Measurements from ENCODE around the gene OGG1. TPM values are rescaled to one million over a fixed set of nuclear protein-coding genes. Genes with fewer than 3 reads are reported as not detected.

OGG1 gene
- total and polyA plus RNA-seq, 9 of the 15 experiments (the other 6 are each of a cell fraction or from before 2014, with no cell fraction given), result 6.6 to 33.0 (median 24.4) TPM

DNA sequence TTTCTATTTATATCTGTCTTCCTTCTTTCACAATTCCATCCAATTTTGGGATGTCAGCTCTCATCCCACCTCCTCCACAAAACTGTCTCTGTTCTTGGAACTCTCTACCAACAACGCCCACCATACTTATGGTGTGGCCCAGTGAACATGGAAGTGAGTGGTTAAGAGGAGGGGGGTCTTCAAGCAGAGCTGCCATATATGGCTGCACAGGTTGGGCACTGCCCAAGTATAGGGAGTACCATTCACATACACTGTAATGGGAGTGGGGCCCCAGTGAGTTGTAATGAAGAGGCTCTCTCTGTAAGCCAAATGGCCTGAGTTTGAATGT is 27.9 kb downstream of the OGG1 start (continued):
- no peak for TF ChIP-seq CEBPB (tag; IDR thresholded peaks at IDR 0.05)
- TF ChIP-seq, protein P1, sequence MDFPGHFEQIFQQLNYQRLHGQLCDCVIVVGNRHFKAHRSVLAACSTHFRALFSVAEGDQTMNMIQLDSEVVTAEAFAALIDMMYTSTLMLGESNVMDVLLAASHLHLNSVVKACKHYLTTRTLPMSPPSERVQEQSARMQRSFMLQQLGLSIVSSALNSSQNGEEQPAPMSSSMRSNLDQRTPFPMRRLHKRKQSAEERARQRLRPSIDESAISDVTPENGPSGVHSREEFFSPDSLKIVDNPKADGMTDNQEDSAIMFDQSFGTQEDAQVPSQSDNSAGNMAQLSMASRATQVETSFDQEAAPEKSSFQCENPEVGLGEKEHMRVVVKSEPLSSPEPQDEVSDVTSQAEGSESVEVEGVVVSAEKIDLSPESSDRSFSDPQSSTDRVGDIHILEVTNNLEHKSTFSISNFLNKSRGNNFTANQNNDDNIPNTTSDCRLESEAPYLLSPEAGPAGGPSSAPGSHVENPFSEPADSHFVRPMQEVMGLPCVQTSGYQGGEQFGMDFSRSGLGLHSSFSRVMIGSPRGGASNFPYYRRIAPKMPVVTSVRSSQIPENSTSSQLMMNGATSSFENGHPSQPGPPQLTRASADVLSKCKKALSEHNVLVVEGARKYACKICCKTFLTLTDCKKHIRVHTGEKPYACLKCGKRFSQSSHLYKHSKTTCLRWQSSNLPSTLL (IDR thresholded peaks at IDR 0.05), result no peak
- TF ChIP-seq PCBP2 (IDR thresholded peaks at IDR 0.05; ENCODE audit: low read depth, low read length, poor library complexity, severe bottlenecking), result no peak
- TF ChIP-seq ZFP36 (IDR thresholded peaks at IDR 0.05; ENCODE audit: low read depth, low read length, partially characterized antibody), result no peak
- peak; percentile 34; the same call in 1 of the 2 replicates for TF ChIP-seq NFRKB (IDR thresholded peaks at IDR 0.05; ENCODE audit: low read depth)
- TF ChIP-seq CBX3 (IDR thresholded peaks at IDR 0.05; ENCODE audit: borderline replicate concordance in 1 of 2, low read length in 2 of 2), result no peak

DNA sequence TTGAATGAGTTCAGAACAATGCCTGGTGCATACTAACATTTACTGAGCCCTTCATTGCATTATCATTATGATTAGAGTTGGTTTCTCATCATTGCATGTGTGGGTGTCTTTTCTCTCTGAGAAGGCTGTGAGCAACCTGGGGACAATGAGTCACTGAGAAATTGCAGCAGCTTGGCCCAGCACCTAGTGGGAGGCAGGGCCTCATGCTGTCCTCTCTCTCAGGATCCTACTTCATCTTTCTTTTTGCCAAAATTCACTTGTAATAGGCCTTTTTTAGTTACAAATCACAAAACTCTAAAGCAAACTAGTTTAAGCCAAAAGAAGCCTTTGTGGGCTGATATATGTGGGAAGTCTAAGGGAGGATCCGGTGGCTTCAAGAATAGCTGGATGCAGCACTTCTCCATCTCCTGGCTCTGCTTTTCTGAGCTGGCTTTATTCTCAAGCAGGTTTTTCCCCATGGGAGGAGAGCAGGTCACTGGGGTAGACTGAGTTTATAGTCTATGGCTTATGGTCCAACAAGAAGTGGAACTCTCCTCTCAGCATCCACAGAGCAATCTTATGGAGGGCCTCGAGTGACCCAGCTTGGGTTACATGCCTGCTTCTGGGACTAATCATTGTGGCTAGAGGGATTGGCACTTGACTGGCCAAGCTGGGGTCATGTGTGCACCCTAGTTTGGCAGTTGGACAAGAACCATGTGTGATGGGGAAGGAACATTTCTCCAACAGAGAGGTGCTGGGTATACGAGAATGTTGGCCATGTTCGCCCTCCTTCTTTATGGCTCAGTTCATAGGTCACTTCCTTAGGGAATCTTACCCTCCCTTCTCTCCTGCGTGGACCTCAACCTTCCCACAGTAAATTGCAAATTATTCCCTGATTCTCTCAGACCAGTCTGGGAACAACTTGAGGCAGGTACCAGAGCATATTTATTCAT is 28.7 kb downstream of the OGG1 start:
- Histone ChIP-seq H3K79me2 (ENCODE audit: control insufficient read depth, insufficient read depth, low read length) (no peaks in the 10 kb centered on the region), H3K9me3 (replicated peaks; ENCODE audit: control insufficient read depth, insufficient read depth, low read depth, low read length) (no peaks in the 10 kb centered on the region), H3K27me3 (ENCODE audit: control insufficient read depth in 2 of 2, insufficient read depth in 2 of 2, low read length in 2 of 2) (no peaks in the 10 kb centered on the region), H3K4me1 (replicated peaks in 1 of 2; ENCODE audit: control insufficient read depth in 2 of 2, insufficient read depth in 2 of 2, low read length in 2 of 2) (peaks cover 11 to 12% of the 10 kb centered on the region in 2 experiments), H3K36me3 (ENCODE audit: control insufficient read depth, insufficient read depth, low read length) (peaks cover 31% of the 10 kb centered on the region), H3K9ac (ENCODE audit: insufficient read depth in 1 of 2, low read depth in 2 of 2, low read length in 2 of 2) (peak overlapping the region in 1 of 2 experiments; percentile 8; a peak in 1 of 4 replicates), H3K4me2 (ENCODE audit: insufficient read depth, low read length) (no peak overlapping the region), H2AFZ (ENCODE audit: low read depth, low read length) (no peak overlapping the region), H3K27ac (ENCODE audit: extremely low read depth, low read depth, low read length) (no peak overlapping the region; the same call in 2 of the 3 replicates), H3K4me3 (no peak overlapping the region), H3K9me1 (ENCODE audit: control insufficient read depth, insufficient read depth, low read length) (no peaks in the 10 kb centered on the region), H4K20me1 (replicated peaks; ENCODE audit: control insufficient read depth, insufficient read depth, low read length) (no peaks in the 10 kb centered on the region)
- peak; percentile 42 for FAIRE-seq
- CTCF ChIA-PET (ENCODE audit: low intra/inter-chr PET ratio), result no interaction called here
- peak; percentile 32 for ATAC-seq
- peak in 2 of 4 experiments; percentile 30 to 47 for DNase-seq (ENCODE audit: extremely low read depth in 1 of 4, low spot score in 3 of 4)
- no TSS peak for BruUV-seq (replicated peaks)
- POLR2A ChIA-PET, result interaction anchor here (0.6 to 2.2 kb wide), 6 partner anchors 8 to 601 kb away, joined by 3 to 12 read pairs (median 4); partner anchors contain the start of gene ARPC4
- WGBS (ENCODE audit: insufficient coverage, low coverage, missing lambda C conversion rate), result 61% methylated on average over 5 of the region's 5 CpGs
- intact Hi-C loops (cut with micrococcal nuclease) (no loop called here), in situ Hi-C loops (cut with MboI) (no loop called here)
- TF ChIP-seq EGR1 (conservative IDR thresholded peaks at IDR 0.05), result peak; percentile 76
- TF ChIP-seq, protein P2, sequence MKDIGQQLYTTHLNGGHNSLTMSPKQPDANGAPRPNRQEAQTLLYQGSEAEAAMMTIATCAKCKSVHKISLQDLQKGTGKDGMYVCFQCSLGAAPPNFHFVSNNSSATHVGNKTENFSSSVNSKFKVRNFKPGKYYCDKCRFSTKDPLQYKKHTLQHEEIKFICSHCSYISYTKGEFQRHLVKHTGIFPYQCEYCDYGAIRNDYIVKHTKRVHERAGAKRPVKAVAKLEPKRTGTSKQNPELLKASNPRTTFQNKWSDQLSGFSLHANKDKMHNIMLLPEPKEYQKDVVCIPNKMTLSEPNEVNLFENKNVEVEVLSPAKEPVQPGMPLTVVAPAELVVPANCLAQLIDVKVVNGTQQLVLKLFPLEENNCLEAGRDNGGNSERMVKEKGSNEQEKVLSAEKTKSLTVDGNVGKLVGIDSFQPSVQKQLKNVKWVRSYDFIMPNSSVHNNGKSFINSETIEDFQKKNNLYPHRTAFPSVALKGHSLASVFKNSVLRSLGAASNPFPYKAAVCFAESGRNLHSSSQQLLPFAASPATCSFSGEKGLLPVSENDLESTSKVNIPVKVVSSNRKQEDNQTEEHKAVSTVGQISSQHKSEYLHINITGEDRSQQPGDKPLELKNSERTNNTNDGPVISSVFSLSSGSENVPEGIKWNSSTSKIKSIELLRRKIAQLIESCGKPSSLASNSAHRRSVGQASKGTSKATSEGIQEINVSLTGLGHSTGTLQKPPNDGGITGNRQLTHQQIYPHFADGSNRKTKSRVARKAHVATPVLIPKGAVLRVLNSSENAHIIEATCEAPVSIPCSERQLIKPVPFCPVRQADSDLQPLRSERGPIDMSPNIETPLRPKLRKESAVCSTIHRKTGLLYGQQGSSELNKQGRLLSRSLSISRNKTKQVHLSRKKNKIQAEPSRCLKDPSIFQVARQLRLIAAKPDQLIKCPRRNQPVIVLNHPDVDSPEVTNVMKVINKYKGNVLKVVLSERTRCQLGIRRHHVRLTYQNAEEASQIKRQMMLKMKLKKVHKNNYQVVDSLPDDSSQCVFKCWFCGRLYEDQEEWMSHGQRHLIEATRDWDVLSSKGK (CRISPR knock-in tag; IDR thresholded peaks at IDR 0.05), result no peak
- TF ChIP-seq BCOR (IDR thresholded peaks at IDR 0.05), result no peak
